ENCODE results near the gene ATP2C1.

DNA sequence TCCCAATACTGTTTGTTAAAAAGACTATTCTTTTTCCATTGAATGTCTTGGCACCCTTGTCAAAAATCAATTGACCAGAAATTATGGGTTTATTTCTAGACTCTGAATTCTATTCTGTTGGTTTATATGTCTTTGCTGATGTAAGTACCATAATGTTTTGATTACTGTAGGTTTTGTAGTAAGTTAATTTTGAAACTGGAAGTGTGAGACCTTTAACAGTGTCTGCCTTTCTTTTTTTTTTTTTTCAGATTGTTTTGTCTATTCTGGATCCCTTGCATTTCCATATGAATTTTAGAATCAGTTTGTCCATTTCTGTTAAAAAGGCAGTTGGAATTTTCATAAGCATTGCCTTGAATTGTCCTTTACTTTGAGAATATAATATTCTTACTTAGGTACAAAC, 13.6 kb downstream of the ATP2C1 start:
- TF ChIP-seq, protein P1, sequence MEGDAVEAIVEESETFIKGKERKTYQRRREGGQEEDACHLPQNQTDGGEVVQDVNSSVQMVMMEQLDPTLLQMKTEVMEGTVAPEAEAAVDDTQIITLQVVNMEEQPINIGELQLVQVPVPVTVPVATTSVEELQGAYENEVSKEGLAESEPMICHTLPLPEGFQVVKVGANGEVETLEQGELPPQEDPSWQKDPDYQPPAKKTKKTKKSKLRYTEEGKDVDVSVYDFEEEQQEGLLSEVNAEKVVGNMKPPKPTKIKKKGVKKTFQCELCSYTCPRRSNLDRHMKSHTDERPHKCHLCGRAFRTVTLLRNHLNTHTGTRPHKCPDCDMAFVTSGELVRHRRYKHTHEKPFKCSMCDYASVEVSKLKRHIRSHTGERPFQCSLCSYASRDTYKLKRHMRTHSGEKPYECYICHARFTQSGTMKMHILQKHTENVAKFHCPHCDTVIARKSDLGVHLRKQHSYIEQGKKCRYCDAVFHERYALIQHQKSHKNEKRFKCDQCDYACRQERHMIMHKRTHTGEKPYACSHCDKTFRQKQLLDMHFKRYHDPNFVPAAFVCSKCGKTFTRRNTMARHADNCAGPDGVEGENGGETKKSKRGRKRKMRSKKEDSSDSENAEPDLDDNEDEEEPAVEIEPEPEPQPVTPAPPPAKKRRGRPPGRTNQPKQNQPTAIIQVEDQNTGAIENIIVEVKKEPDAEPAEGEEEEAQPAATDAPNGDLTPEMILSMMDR (conservative IDR thresholded peaks at IDR 0.05; ENCODE audit: low read depth, low read length) = no peak
- TF ChIP-seq SMC3 (IDR thresholded peaks at IDR 0.05; ENCODE audit: low read depth, low read length) (no peak), POLR2A (IDR thresholded peaks at IDR 0.05; ENCODE audit: low read depth, low read length) (no peak), USF2 (IDR thresholded peaks at IDR 0.05; ENCODE audit: low read depth, low read length) (no peak)

All from IMR-90 (cell line).